RWPE1 (cell line): ENCODE data around the gene ZNF469.

Source experiments
- CTCF ChIA-PET: fragments of 350-600 bp; sonication (Branson Sonifier 250); formaldehyde crosslinking; extraction: SDS; loops from one replicate; lab custom pipeline; 2021; lab: Yijun Ruan, JAX
- POLR2A ChIA-PET: fragments of 400-600 bp; formaldehyde crosslinking; extraction: SDS; loops from one replicate; lab custom pipeline; 2020; ENCODE audit warnings: antibody characterized with exemption; ENCODE audit not compliant: low non-redundant PET; lab: Yijun Ruan, JAX
- DNase-seq: peaks from one replicate; pipeline ENCODE4 v3.0.0; 2012; ENCODE audit warnings: low spot score
- H3K27ac ChIP-seq: fragments of 450-650 bp; 2 replicates; pipeline ENCODE4 v1.5.1; 2017
- TF ChIP-seq, protein P1 (sequence below): fragments of 450-650 bp; conservative IDR thresholded peaks from 2 replicates; pipeline ENCODE4 v1.5.1; 2017; ENCODE audit warnings: low read depth, mild to moderate bottlenecking

ZNF469 gene

DNA sequence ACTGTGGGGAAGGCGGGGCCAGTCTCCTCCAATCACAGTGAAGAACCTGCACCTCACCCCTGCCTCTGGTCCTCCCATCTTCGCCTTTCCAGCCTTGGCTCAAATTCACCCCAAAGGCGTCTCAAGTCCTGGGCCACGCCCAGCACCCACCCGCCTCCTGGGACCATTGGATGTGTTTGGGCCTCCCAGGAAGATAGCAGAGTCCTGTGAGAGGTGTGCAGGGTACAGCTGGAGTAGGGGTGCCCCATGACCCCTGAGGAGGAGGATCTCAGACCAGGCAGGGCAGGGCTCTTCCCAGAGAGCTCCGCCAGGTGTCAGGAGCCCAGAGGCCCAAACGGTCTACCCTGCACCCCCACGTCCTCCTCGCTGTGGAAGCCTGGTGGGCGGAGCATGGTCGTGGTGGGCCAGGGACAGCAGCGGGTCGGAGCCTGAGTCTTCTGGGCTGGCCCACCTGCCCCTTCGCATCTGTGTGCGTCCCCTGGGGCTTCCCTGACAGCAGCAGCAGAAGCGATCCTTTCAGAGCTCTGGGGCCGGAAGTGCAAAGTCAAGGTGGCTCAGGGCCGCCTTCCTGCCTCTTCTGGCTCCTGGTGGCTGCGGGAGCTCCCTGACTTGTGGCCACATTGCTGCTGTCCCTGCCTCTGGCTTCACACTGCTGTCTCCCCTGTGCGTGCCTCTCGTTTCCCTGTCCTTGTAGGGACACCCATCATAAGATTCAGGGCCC, 34.9 kb upstream of the ZNF469 start:
- no peak overlapping the region for H3K27ac ChIP-seq
- ChIA-PET CTCF (interaction anchor here (0.7 kb wide), 1 partner anchor 30 kb away, joined by 4 read pairs; no protein-coding TSS in a partner anchor), POLR2A (no interaction called here)
- no peak for DNase-seq
- TF ChIP-seq, protein P1, sequence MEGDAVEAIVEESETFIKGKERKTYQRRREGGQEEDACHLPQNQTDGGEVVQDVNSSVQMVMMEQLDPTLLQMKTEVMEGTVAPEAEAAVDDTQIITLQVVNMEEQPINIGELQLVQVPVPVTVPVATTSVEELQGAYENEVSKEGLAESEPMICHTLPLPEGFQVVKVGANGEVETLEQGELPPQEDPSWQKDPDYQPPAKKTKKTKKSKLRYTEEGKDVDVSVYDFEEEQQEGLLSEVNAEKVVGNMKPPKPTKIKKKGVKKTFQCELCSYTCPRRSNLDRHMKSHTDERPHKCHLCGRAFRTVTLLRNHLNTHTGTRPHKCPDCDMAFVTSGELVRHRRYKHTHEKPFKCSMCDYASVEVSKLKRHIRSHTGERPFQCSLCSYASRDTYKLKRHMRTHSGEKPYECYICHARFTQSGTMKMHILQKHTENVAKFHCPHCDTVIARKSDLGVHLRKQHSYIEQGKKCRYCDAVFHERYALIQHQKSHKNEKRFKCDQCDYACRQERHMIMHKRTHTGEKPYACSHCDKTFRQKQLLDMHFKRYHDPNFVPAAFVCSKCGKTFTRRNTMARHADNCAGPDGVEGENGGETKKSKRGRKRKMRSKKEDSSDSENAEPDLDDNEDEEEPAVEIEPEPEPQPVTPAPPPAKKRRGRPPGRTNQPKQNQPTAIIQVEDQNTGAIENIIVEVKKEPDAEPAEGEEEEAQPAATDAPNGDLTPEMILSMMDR = no peak

DNA sequence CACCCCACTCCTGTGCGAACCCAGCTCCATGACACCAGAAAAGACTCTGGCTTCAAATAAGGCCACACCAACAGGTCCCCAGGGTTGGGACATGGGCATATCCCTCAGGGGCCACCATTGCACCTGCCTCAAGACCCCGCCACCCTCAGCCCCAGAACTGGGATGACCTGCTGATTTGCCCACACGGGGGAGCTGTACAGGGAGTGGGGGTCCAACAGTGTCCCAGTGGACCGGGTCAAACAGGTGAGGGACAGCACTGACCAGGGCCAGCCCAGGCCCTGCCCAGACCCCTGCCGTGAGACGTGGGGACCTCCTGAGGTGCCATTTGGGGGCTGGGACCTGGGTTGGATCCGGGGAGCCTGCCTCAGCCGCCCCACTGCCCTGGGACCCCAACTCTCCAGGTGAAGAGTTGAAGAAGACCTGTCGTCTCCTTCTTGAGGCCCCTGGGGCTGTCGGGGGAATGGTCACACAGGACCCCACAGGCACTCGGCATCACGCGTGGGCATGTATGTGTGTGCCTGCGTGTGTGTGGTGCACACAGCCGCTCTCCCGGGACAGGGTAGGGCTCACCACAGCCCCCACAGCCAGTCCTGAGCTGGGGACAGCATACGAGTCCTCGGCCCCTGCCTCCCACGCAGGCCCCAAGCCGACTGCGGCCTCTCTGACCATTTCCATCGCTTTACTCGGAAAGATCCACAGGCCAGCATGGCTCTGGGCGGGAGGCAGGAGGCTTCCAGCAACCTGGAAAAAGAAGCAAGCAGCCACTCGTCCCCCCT, 34.2 kb upstream of the ZNF469 start:
- H3K27ac ChIP-seq = no peak overlapping the region
- no peak for DNase-seq
- TF ChIP-seq, protein P1 = no peak
- ChIA-PET CTCF (interaction anchor here (0.7 kb wide), 1 partner anchor 31 kb away, joined by 4 read pairs; no protein-coding TSS in a partner anchor), POLR2A (no interaction called here)

DNA sequence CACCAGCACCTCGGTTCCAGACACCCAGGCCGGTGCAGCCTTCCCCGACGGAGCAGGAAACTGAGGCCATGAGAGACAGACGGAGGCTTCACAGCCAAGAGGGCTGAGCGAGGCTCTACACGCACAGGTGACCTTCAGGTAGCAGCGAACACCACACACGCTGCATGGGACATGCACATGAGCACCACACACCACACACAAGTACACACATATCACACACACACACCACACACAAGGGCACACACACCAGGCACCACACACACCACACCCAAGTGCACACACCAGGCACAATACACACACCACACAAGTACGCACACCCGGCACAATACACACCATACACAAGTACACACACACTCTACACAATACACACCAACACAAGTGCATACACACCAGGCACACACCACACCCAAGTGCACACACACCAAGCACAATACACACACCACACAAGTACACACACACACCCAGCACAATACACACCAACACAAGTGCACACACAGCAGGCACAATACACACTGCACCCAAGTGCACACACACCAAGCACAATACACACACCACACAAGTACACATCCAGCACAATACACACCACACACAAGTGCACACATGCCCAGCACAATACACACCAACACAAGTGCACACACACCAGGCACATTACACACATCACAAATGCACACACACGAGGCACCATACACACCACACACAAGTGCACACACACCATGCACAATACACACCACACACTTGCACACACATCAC, 33.4 kb upstream of the ZNF469 start:
- POLR2A ChIA-PET = no interaction called here
- H3K27ac ChIP-seq = no peak overlapping the region
- TF ChIP-seq, protein P1 = no peak
- no peak for DNase-seq
- CTCF ChIA-PET = no interaction called here

DNA sequence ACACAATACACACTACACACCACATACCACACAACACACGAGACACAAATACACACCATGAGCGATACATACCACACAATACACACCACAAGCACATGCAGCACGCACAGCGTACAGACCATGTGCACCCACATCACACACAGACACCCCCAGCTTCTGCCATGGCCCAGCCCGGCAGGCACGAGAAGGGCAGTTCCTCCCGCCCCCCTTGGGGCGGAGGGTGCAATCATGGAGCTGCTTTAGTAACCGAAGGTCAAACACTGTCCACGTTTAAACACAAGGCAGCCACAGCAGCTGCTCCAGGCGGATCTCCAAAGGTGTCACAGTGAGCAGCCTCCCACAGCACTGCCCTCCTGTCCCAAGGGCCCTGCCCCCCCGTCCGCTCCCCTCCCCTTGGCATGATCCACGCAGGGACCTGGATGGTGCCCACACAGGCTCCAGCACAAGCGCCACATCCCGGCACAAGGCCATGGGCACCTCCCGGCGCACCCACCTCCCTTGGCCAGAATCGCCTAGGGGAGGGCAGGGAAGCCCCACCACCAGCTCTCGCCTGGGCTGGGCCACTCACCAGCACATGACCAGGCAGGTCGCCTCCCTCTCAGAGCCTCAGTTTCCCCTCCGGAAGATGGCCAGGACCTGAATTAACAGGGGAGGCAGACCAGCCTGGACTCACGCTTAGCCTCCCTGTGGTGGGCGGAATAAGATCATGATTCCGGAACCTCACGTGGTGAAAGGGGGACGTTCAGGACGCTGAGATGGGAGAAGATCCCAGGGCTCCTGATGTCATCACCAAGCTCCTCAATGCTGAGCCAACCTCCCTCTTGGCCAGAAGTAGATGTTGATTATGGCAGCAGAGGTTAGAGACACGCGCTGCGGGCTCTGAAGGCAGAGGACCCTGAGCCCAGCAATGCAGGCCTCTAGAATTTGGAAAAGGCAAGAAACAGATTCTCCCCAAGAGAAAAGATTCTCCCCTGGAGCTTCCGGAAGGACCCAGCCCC, 32.6 kb upstream of the ZNF469 start:
- DNase-seq = no peak
- TF ChIP-seq, protein P1 = no peak
- H3K27ac ChIP-seq = no peak overlapping the region
- POLR2A ChIA-PET = no interaction called here
- CTCF ChIA-PET = no interaction called here

DNA sequence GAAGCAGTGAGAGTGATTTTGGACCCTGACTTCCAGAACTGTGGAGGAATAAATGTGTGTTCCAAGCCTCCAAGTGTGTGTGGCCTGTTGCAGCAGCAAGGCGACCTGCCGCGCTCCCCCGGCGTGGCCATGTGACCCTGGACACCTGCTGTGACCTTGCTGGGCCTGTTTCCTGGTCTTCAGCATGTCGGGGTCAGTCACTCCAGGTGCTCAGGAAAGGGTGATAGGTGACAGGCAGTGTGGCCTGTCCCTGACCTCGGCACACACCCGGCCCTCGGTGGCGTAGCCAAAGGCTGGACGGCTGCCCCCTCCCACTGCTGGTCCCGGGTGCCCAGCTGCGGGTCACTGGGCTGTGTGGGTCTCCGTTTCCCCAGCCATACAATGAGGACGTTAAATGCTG, 31.8 kb upstream of the ZNF469 start:
- ChIA-PET POLR2A (no interaction called here), CTCF (no interaction called here)
- DNase-seq = no peak
- H3K27ac ChIP-seq = no peak overlapping the region
- TF ChIP-seq, protein P1 = no peak
